ENCODE results near the gene DR1.

The DR1 gene

GRCh38 chr1:93345633-93346420 lies at the start of gene DR1:
DR1 (plus strand) TSS chr1:93345907; CDS start chr1:93346646, 739 bp downstream.
- peak; percentile 93 for DNase-seq (ENCODE audit: low spot score)

- DNase-seq (ENCODE audit: low spot score) = no peak
Measured at GRCh38 chr1:93296555-93297154, 49.1 kb upstream of the DR1 start.

- no peak for DNase-seq (ENCODE audit: low spot score)
Measured at GRCh38 chr1:93301131-93301530, 44.6 kb upstream of the DR1 start.

- DNase-seq (ENCODE audit: low spot score) = no peak
Measured at GRCh38 chr1:93302078-93302477, 43.6 kb upstream of the DR1 start.

GRCh38 chr1:93304716-93305138 lies 41.0 kb upstream of the DR1 start:
- DNase-seq (ENCODE audit: low spot score) = peak; percentile 32

GRCh38 chr1:93306920-93307319 lies 38.8 kb upstream of the DR1 start:
- no peak for DNase-seq (ENCODE audit: low spot score)

GRCh38 chr1:93313026-93313425 lies 32.7 kb upstream of the DR1 start:
- no peak for DNase-seq (ENCODE audit: low spot score)

- no peak for DNase-seq (ENCODE audit: low spot score)
Measured at GRCh38 chr1:93317207-93317606, 28.5 kb upstream of the DR1 start.

GRCh38 chr1:93317943-93318342 lies 27.8 kb upstream of the DR1 start:
- no peak for DNase-seq (ENCODE audit: low spot score)

GRCh38 chr1:93321720-93322119 lies 24.0 kb upstream of the DR1 start:
- no peak for DNase-seq (ENCODE audit: low spot score)

- DNase-seq (ENCODE audit: low spot score) = no peak
Measured at GRCh38 chr1:93322349-93322748, 23.4 kb upstream of the DR1 start.

GRCh38 chr1:93323185-93323820 lies 22.4 kb upstream of the DR1 start:
- DNase-seq (ENCODE audit: low spot score) = no peak

GRCh38 chr1:93324486-93325464 lies 20.9 kb upstream of the DR1 start:
- no peak for DNase-seq (ENCODE audit: low spot score)

- DNase-seq (ENCODE audit: low spot score) = no peak
Measured at GRCh38 chr1:93328809-93329760, 16.6 kb upstream of the DR1 start.

GRCh38 chr1:93330196-93330595 lies 15.5 kb upstream of the DR1 start:
- DNase-seq (ENCODE audit: low spot score) = no peak

- DNase-seq (ENCODE audit: low spot score) = no peak
Measured at GRCh38 chr1:93330617-93331016, 15.1 kb upstream of the DR1 start.

- DNase-seq (ENCODE audit: low spot score) = no peak
Measured at GRCh38 chr1:93331412-93331811, 14.3 kb upstream of the DR1 start.

- no peak for DNase-seq (ENCODE audit: low spot score)
Measured at GRCh38 chr1:93332368-93332767, 13.3 kb upstream of the DR1 start.

GRCh38 chr1:93338387-93339146 lies 7.1 kb upstream of the DR1 start:
- no peak for DNase-seq (ENCODE audit: low spot score)

GRCh38 chr1:93339171-93339697 lies 6.5 kb upstream of the DR1 start:
- no peak for DNase-seq (ENCODE audit: low spot score)
